Psoas muscle (tissue), 8 donors: ENCODE data around the gene DLX4. TPM values are rescaled to one million over a fixed set of nuclear protein-coding genes. Genes with fewer than 3 reads are reported as not detected.

Experiments used
- ATAC-seq, 4 donors: fragments of 200-7000 bp; cut with Tn5 transposase; one replicate each; pipeline ENCODE4 v1.9.1; 2020; ENCODE audit warnings: moderate library complexity in 3 of 4, mild to moderate bottlenecking in 2 of 4
- DNase-seq, 2 donors: peaks; one replicate each; pipeline ENCODE4 v3.0.0-alpha.2; 2020
- H3K27ac ChIP-seq: fragments of 200-600 bp; one replicate; pipeline ENCODE4 v1.8.0; 2022
- H3K27me3 ChIP-seq, 3 donors: fragments of 200-600 bp in 1 of 3; one replicate each; pipeline versions ENCODE4 v1.6.1 to v1.8.0; 2013 to 2022; ENCODE audit warnings: low read length in 2 of 3, mild to moderate bottlenecking in 2 of 3, moderate library complexity in 1 of 3; ENCODE audit not compliant: insufficient read depth in 3 of 3
- H3K36me3 ChIP-seq, 2 donors: fragments of 200-600 bp in 1 of 2; one replicate each; pipeline versions ENCODE4 v1.6.1 to v1.8.0; 2013 to 2022; ENCODE audit warnings: low read depth in 1 of 2, mild to moderate bottlenecking in 1 of 2, moderate library complexity in 1 of 2; ENCODE audit not compliant: insufficient read depth in 1 of 2
- H3K4me1 ChIP-seq: fragments of 200-600 bp; one replicate; pipeline ENCODE4 v1.8.0; 2022
- H3K4me3 ChIP-seq: fragments of 200-600 bp; one replicate; pipeline ENCODE4 v1.8.0; 2022; ENCODE audit warnings: mild to moderate bottlenecking
- H3K9me3 ChIP-seq: fragments of 200-600 bp; one replicate; pipeline ENCODE4 v1.8.0; 2022
- WGBS, 3 donors: extraction: QIAGEN DNeasy Blood & Tissue Kit; methylation state at CpG; one replicate each; pipeline versions ENCODE4 v1.1.6 to v1.1.7; 2013; 5-methylcytosine and 5-hydroxymethylcytosine counted together
- intact Hi-C, 2 donors: fragments of 100-400 bp; cut with DNase I; formaldehyde crosslinking; loops; one replicate each; pipeline versions ENCODE4 v1.11.0 to v1.14.2; 2022
- polyA plus RNA-seq, 3 donors: library from polyadenylated mRNA; stranded (reverse); fragments of 200-250 nt; gene quantifications; one replicate each; pipeline ENCODE4 v1.2.3, GENCODE V29; 2013
- total RNA-seq, 4 donors: library from RNA; stranded (reverse); fragmentation: NEBNext Ultra II Directional in 2 of 4; extraction: Animal tissue kit (Norgen Biotek cat#: 25700) in 2 of 4; gene quantifications; one replicate each; pipeline versions ENCODE4 v1.2.1 to v1.2.4, GENCODE V29; 2021 to 2023
- TF ChIP-seq, protein P1 (sequence below): fragments of 200-600 bp; IDR thresholded peaks from one replicate; pipeline ENCODE4 v1.8.0; 2022; ENCODE audit warnings: antibody characterized with exemption
- donor health status: healthy with polysubstance abuse.
- donor health status: DM: no; HTN: no; CAD: no; lungs with moderate emphysema.
- donor health status: Bipolar disorder and iron deficiency.
- donor health status: healthy.
- donor health status: DM: yes; HTN: yes; CAD: no.
- donor health status: DM: no; HTN: no; CAD: no.
- donor health status: DM: no; HTN: no; CAD: no.
- donor health status: DM: yes; HTN: yes; CAD: no.

DLX4 gene
- total and polyA plus RNA-seq, 7 donors = not detected

GRCh38 chr17:49932901-49933300, 36.1 kb upstream of the DLX4 start:
- H3K9me3 ChIP-seq = no peaks in the 10 kb centered on the region
- H3K4me3 ChIP-seq = no peak overlapping the region
- intact Hi-C loops = no loop called here
- ATAC-seq (no peak), DNase-seq (no peak)
- WGBS, 3 donors = 82 to 87% (median 83%) methylated on average over 6 of the region's 6 CpGs
- peaks cover 0 to 49% (median 8%) of the 10 kb centered on the region in 3 donors for H3K27me3 ChIP-seq
- H3K36me3 ChIP-seq = no peaks in the 10 kb centered on the region
- TF ChIP-seq, protein P1, sequence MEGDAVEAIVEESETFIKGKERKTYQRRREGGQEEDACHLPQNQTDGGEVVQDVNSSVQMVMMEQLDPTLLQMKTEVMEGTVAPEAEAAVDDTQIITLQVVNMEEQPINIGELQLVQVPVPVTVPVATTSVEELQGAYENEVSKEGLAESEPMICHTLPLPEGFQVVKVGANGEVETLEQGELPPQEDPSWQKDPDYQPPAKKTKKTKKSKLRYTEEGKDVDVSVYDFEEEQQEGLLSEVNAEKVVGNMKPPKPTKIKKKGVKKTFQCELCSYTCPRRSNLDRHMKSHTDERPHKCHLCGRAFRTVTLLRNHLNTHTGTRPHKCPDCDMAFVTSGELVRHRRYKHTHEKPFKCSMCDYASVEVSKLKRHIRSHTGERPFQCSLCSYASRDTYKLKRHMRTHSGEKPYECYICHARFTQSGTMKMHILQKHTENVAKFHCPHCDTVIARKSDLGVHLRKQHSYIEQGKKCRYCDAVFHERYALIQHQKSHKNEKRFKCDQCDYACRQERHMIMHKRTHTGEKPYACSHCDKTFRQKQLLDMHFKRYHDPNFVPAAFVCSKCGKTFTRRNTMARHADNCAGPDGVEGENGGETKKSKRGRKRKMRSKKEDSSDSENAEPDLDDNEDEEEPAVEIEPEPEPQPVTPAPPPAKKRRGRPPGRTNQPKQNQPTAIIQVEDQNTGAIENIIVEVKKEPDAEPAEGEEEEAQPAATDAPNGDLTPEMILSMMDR = no peak
- no peaks in the 10 kb centered on the region for H3K4me1 ChIP-seq
- no peak overlapping the region for H3K27ac ChIP-seq

- H3K4me1 ChIP-seq = no peaks in the 10 kb centered on the region
- H3K4me3 ChIP-seq = no peak overlapping the region
- ATAC-seq (no peak), DNase-seq (no peak)
- TF ChIP-seq, protein P1 = no peak
- no peak overlapping the region for H3K27ac ChIP-seq
- no peaks in the 10 kb centered on the region for H3K36me3 ChIP-seq
- peaks cover 0 to 44% (median 9%) of the 10 kb centered on the region in 3 donors for H3K27me3 ChIP-seq
- no peaks in the 10 kb centered on the region for H3K9me3 ChIP-seq
- WGBS, 3 donors = 49 to 67% (median 50%) methylated on average over 14 to 15 of the region's 15 CpGs
- intact Hi-C loops = no loop called here
Observed at GRCh38 chr17:49935526-49936210, 33.3 kb upstream of the DLX4 start.

DNA sequence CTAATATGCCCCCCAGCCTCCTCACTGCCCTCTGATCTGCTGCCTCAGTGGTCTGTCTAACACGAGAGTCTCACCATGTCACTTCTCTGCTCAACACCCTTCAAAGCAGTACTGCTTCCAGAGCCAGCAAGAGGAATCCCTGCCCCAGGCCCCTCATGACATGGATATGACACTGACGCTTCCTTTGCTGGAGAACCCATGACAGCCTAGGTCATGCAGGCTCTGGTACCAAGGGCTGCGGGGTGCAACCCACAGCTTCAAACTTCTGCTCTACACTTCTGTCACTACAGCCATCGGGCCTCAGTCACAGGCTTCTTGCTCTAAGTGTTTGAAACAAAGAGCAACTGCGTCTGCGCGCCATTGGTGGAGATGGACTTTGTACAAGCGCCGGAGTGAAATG, 32.6 kb upstream of the DLX4 start:
- TF ChIP-seq, protein P1 = no peak
- intact Hi-C loops = no loop called here
- Histone ChIP-seq H3K9me3 (no peaks in the 10 kb centered on the region), H3K27me3 (peaks cover 0 to 42% (median 9%) of the 10 kb centered on the region in 3 donors), H3K4me1 (no peaks in the 10 kb centered on the region), H3K27ac (no peak overlapping the region), H3K36me3 (no peaks in the 10 kb centered on the region), H3K4me3 (no peak overlapping the region)
- WGBS, 3 donors = 87 to 89% (median 88%) methylated on average over 9 of the region's 9 CpGs
- ATAC-seq (no peak), DNase-seq (no peak)

GRCh38 chr17:49939318-49939717, 29.7 kb upstream of the DLX4 start:
- no peaks in the 10 kb centered on the region for H3K9me3 ChIP-seq
- TF ChIP-seq, protein P1 = no peak
- intact Hi-C loops = no loop called here
- H3K27me3 ChIP-seq = peaks cover 0 to 43% (median 15%) of the 10 kb centered on the region in 3 donors
- 70 to 75% (median 73%) methylated on average over 7 of the region's 7 CpGs for WGBS, 3 donors
- no peak overlapping the region for H3K27ac ChIP-seq
- DNase-seq = no peak
- ATAC-seq = no peak
- no peaks in the 10 kb centered on the region for H3K36me3 ChIP-seq
- no peaks in the 10 kb centered on the region for H3K4me1 ChIP-seq
- no peak overlapping the region for H3K4me3 ChIP-seq

GRCh38 chr17:49941427-49941826, 27.6 kb upstream of the DLX4 start:
- ATAC-seq = no peak
- intact Hi-C loops = no loop called here
- H3K36me3 ChIP-seq = no peaks in the 10 kb centered on the region
- no peaks in the 10 kb centered on the region for H3K4me1 ChIP-seq
- WGBS, 3 donors = 42 to 50% (median 45%) methylated on average over 10 of the region's 10 CpGs
- H3K27ac ChIP-seq = no peak overlapping the region
- no peaks in the 10 kb centered on the region for H3K9me3 ChIP-seq
- H3K27me3 ChIP-seq = peaks cover 0 to 56% (median 18%) of the 10 kb centered on the region in 3 donors
- TF ChIP-seq, protein P1 = no peak
- DNase-seq = no peak
- H3K4me3 ChIP-seq = no peak overlapping the region
